ENCODE measurements around the gene WFDC12.

The WFDC12 gene

GRCh38 chr20:45077559-45077958 lies 46.7 kb downstream of the WFDC12 start:
- no peak for DNase-seq (ENCODE audit: low read depth)
- H3K4me3 ChIP-seq (ENCODE audit: low read depth, low read length), result no peak overlapping the region
- no peak for TF ChIP-seq CTCF (IDR thresholded peaks at IDR 0.05; ENCODE audit: low read depth, low read length, missing control alignments)
